IMR-90 (cell line): ENCODE data around the gene TARDBP. TPM values are rescaled to one million over a fixed set of nuclear protein-coding genes. Genes with fewer than 3 reads are reported as not detected.

ENCODE experiments used
- ATAC-seq: fragments of 200-7000 bp; cut with Tn5 transposase; 2 replicates; pipeline ENCODE4 v1.9.1; 2020; ENCODE audit warnings: low read depth, mild to moderate bottlenecking, moderate library complexity
- BruUV-seq: library from RNA; stranded (reverse); fragments of 400-500 nt; replicated peaks from 2 replicates; lab custom pipeline; 2021; lab: Mats Ljungman, UMichigan
- CTCF ChIA-PET: fragments of 300-600 bp; formaldehyde crosslinking; extraction: SDS; loops from one replicate; lab custom pipeline; 2021; ENCODE audit warnings: antibody characterized with exemption; lab: Yijun Ruan, JAX
- POLR2A ChIA-PET: fragments of 300-600 bp; sonication (Branson Sonifier 250); formaldehyde crosslinking; loops from one replicate; lab custom pipeline; 2022; ENCODE audit warnings: antibody characterized with exemption; ENCODE audit not compliant: unreplicated experiment; lab: Charles Lee
- DNase-seq: peaks from one replicate; pipeline ENCODE4 v3.0.0; 2013
- H2AFZ ChIP-seq: replicated peaks from 2 replicates; pipeline ENCODE3; 2013; ENCODE audit warnings: low read length, mild to moderate bottlenecking; ENCODE audit not compliant: poor library complexity
- H2AK5ac ChIP-seq: 2 replicates; pipeline ENCODE4 v1.6.1; 2013; ENCODE audit warnings: low read depth, low read length, inconsistent platforms
- H2AK9ac ChIP-seq: replicated peaks from 2 replicates; pipeline ENCODE3; 2013; ENCODE audit warnings: mild to moderate bottlenecking, low read depth, low read length, moderate library complexity; ENCODE audit not compliant: poor library complexity
- H2BK120ac ChIP-seq: 2 replicates; pipeline ENCODE4 v1.6.1; 2013; ENCODE audit warnings: low read depth, low read length, inconsistent platforms
- H2BK15ac ChIP-seq: 3 replicates; pipeline ENCODE4 v1.6.1; 2013; ENCODE audit warnings: low read depth, low read length, inconsistent platforms
- H2BK20ac ChIP-seq: 2 replicates; pipeline ENCODE4 v1.6.1; 2013; ENCODE audit warnings: low read depth, mild to moderate bottlenecking, inconsistent platforms, low read length, moderate library complexity
- H2BK5ac ChIP-seq: 2 replicates; pipeline ENCODE4 v1.6.1; 2013; ENCODE audit warnings: mild to moderate bottlenecking, low read depth, low read length, inconsistent platforms; ENCODE audit not compliant: poor library complexity, severe bottlenecking
- H3K14ac ChIP-seq: replicated peaks from 2 replicates; pipeline ENCODE4 v1.6.1; 2013; ENCODE audit warnings: low read depth, low read length, inconsistent platforms
- H3K18ac ChIP-seq: 2 replicates; pipeline ENCODE4 v1.6.1; 2013; ENCODE audit warnings: low read depth, low read length, control low read depth
- H3K23ac ChIP-seq: 2 replicates; pipeline ENCODE4 v1.6.1; 2013; ENCODE audit warnings: low read depth, low read length, inconsistent platforms
- H3K27ac ChIP-seq: 2 replicates; pipeline ENCODE4 v1.5.1; 2013; ENCODE audit warnings: mild to moderate bottlenecking, control low read depth, low read length; ENCODE audit not compliant: insufficient read depth
- H3K27me3 ChIP-seq: 2 replicates; pipeline ENCODE4 v1.6.1; 2013; ENCODE audit warnings: low read length; ENCODE audit not compliant: control insufficient read depth, insufficient read depth
- H3K36me3 ChIP-seq: 2 replicates; pipeline ENCODE4 v1.6.1; 2013; ENCODE audit warnings: low read length, mixed read lengths; ENCODE audit not compliant: control insufficient read depth, insufficient read depth
- H3K4ac ChIP-seq: 2 replicates; pipeline ENCODE4 v1.6.1; 2013; ENCODE audit warnings: low read depth, low read length, inconsistent platforms
- H3K4me1 ChIP-seq: 2 replicates; pipeline ENCODE4 v1.6.1; 2013; ENCODE audit warnings: low read length, mixed read lengths; ENCODE audit not compliant: control insufficient read depth, insufficient read depth
- H3K4me2 ChIP-seq: 2 replicates; pipeline ENCODE4 v1.6.1; 2013; ENCODE audit warnings: low read depth, mild to moderate bottlenecking, control low read depth, low read length, moderate library complexity
- H3K4me3 ChIP-seq: 2 replicates; pipeline ENCODE4 v1.5.1; 2013; ENCODE audit warnings: low read depth, mild to moderate bottlenecking, control low read depth, low read length, moderate library complexity; ENCODE audit not compliant: insufficient read depth
- H3K56ac ChIP-seq: 2 replicates; pipeline ENCODE4 v1.6.1; 2013; ENCODE audit warnings: low read length, inconsistent platforms; ENCODE audit not compliant: insufficient read depth; ENCODE audit errors: extremely low read depth
- H3K79me1 ChIP-seq, 2 experiments: 2 replicates each; pipeline ENCODE4 v1.6.1; 2013; ENCODE audit warnings: low read length in 2 of 2, inconsistent platforms in 1 of 2, low read depth in 1 of 2
- H3K9ac ChIP-seq: 2 replicates; pipeline ENCODE4 v1.6.1; 2013; ENCODE audit warnings: low read depth, low read length, control low read depth
- H3K9me1 ChIP-seq: 2 replicates; pipeline ENCODE4 v1.6.1; 2013; ENCODE audit warnings: low read length, inconsistent platforms; ENCODE audit not compliant: insufficient read depth
- H3K9me3 ChIP-seq: 2 replicates; pipeline ENCODE4 v1.6.1; 2013; ENCODE audit warnings: low read length; ENCODE audit not compliant: control insufficient read depth, insufficient read depth
- H4K20me1 ChIP-seq: 2 replicates; pipeline ENCODE4 v1.6.1; 2013; ENCODE audit warnings: low read length, inconsistent platforms; ENCODE audit not compliant: insufficient read depth
- H4K5ac ChIP-seq: 2 replicates; pipeline ENCODE4 v1.6.1; 2013; ENCODE audit warnings: mild to moderate bottlenecking, low read depth, low read length, control low read depth
- H4K8ac ChIP-seq, 2 experiments: 2 replicates each; pipeline ENCODE4 v1.6.1; 2013; ENCODE audit warnings: low read depth in 2 of 2, low read length in 2 of 2, control low read depth in 1 of 2, inconsistent platforms in 1 of 2
- H4K91ac ChIP-seq: 2 replicates; pipeline ENCODE4 v1.6.1; 2013; ENCODE audit warnings: low read depth, low read length, inconsistent platforms; ENCODE audit not compliant: insufficient read depth
- CEBPB ChIP-seq: IDR thresholded peaks from 2 replicates; pipeline ENCODE4 v1.6.1; 2012; ENCODE audit warnings: low read depth, low read length, improper control_type of control experiment
- CHD1 ChIP-seq: IDR thresholded peaks from 2 replicates; pipeline ENCODE4 v1.6.1; 2012; ENCODE audit warnings: low read depth, low read length, improper control_type of control experiment
- ELK1 ChIP-seq: fragments of 150-350 bp; IDR thresholded peaks from 2 replicates; pipeline ENCODE4 v1.6.1; 2016; ENCODE audit warnings: low read depth, mild to moderate bottlenecking, low read length, moderate library complexity, borderline replicate concordance
- FOS ChIP-seq: fragments of 150-350 bp; IDR thresholded peaks from 2 replicates; pipeline ENCODE4 v1.6.1; 2016; ENCODE audit warnings: low read depth, low read length
- MAFK ChIP-seq: IDR thresholded peaks from 2 replicates; pipeline ENCODE4 v1.6.1; 2012; ENCODE audit warnings: low read depth, low read length, improper control_type of control experiment
- MAZ ChIP-seq: IDR thresholded peaks from 2 replicates; pipeline ENCODE4 v1.6.1; 2012; ENCODE audit warnings: low read depth, mild to moderate bottlenecking, low read length, improper control_type of control experiment, moderate library complexity, borderline replicate concordance
- MXI1 ChIP-seq: IDR thresholded peaks from 2 replicates; pipeline ENCODE4 v1.6.1; 2012; ENCODE audit warnings: low read depth, mild to moderate bottlenecking, low read length, moderate library complexity, borderline replicate concordance
- NFE2L2 ChIP-seq: fragments of 150-350 bp; IDR thresholded peaks from 2 replicates; pipeline ENCODE4 v1.6.1; 2016; ENCODE audit warnings: low read depth, mild to moderate bottlenecking, low read length
- POLR2A ChIP-seq: IDR thresholded peaks from 2 replicates; pipeline ENCODE4 v1.6.1; 2012; ENCODE audit warnings: mild to moderate bottlenecking, low read depth, low read length
- RCOR1 ChIP-seq: IDR thresholded peaks from 2 replicates; pipeline ENCODE4 v1.6.1; 2012; ENCODE audit warnings: mild to moderate bottlenecking, low read length, improper control_type of control experiment; ENCODE audit not compliant: insufficient replicate concordance
- RFX5 ChIP-seq: IDR thresholded peaks from 2 replicates; pipeline ENCODE4 v1.8.0; 2012; ENCODE audit warnings: low read depth, mild to moderate bottlenecking, low read length, moderate library complexity
- WGBS, 2 experiments: methylation state at CpG; one replicate each; pipeline versions ENCODE4 v1.1.5 to v1.1.7; 2013; ENCODE audit warnings: missing lambda C conversion rate in 2 of 2; ENCODE audit not compliant: insufficient read length in 1 of 2; ENCODE audit errors: extremely low coverage in 2 of 2; 5-methylcytosine and 5-hydroxymethylcytosine counted together
- dilution Hi-C: fragments of 300-500 bp; cut with HindIII; formaldehyde crosslinking; loops from one replicate; pipeline ENCODE4 v1.14.3; 2018; ENCODE audit warnings: low sequenced_read_pairs; ENCODE audit not compliant: unreplicated experiment
- in situ Hi-C: fragments of 300-500 bp; cut with MboI; formaldehyde crosslinking; loops from 3 replicates; pipeline ENCODE4 v1.14.3; 2019; ENCODE audit warnings: low sequenced_read_pairs, inconsistent platforms, mixed read lengths
- intact Hi-C: fragments of 100-400 bp; cut with micrococcal nuclease; formaldehyde crosslinking; loops from 2 replicates; pipeline ENCODE4 v1.10.0; 2022
- polyA plus RNA-seq, 3 experiments: library from polyadenylated mRNA; depleted of rRNA; stranded (reverse); fragments of >200 nt; gene quantifications; 2 replicates each; pipeline ENCODE4 v1.2.3, GENCODE V29; 2012; ENCODE audit warnings: low replicate concordance in 1 of 3
- total RNA-seq: library from RNA; depleted of rRNA; stranded (reverse); fragments of >200 nt; gene quantifications from 2 replicates; pipeline ENCODE4 v1.2.3, GENCODE V29; 2012
- TF ChIP-seq, protein P1 (sequence below): fragments of 150-350 bp; IDR thresholded peaks from 2 replicates; pipeline ENCODE4 v1.6.1; 2017; ENCODE audit warnings: mild to moderate bottlenecking, antibody characterized with exemption, low read length, low read depth

Gene TARDBP
- total and polyA plus RNA-seq, 2 of the 4 experiments (the other 2 are of a cell fraction): 36.7 to 161 TPM

GRCh38 chr1:10969971-10970332 lies 42.5 kb upstream of the TARDBP start:
- no peak overlapping the region for H3K18ac ChIP-seq
- H3K4ac ChIP-seq: no peak overlapping the region
- H2AK9ac ChIP-seq: no peak overlapping the region
- H3K14ac ChIP-seq: no peak overlapping the region
- CTCF ChIA-PET: no interaction called here
- H3K9ac ChIP-seq: no peak overlapping the region
- ATAC-seq (no peak), DNase-seq (no peak)
- in situ Hi-C loops: no loop called here
- no peak overlapping the region for H2BK15ac ChIP-seq
- no peak overlapping the region for H2BK5ac ChIP-seq
- WGBS, 2 experiments: no CpG with 5 or more reads among the region's 2 CpGs
- no peak overlapping the region for H3K56ac ChIP-seq
- TF ChIP-seq RCOR1: no peak
- TF ChIP-seq MAZ: no peak
- TF ChIP-seq NFE2L2: no peak
- TF ChIP-seq POLR2A: no peak
- TF ChIP-seq ELK1: no peak
- no peak for TF ChIP-seq RFX5
- TF ChIP-seq FOS: no peak
- TF ChIP-seq, protein P1, sequence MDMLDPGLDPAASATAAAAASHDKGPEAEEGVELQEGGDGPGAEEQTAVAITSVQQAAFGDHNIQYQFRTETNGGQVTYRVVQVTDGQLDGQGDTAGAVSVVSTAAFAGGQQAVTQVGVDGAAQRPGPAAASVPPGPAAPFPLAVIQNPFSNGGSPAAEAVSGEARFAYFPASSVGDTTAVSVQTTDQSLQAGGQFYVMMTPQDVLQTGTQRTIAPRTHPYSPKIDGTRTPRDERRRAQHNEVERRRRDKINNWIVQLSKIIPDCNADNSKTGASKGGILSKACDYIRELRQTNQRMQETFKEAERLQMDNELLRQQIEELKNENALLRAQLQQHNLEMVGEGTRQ: no peak
- TF ChIP-seq CHD1: no peak
- no peak for TF ChIP-seq CEBPB
- no peak for TF ChIP-seq MAFK
- TF ChIP-seq MXI1: no peak
- H3K4me2 ChIP-seq: no peak overlapping the region
- H3K4me3 ChIP-seq: no peak overlapping the region
- dilution Hi-C loops: no loop called here
- no peak overlapping the region for H2BK120ac ChIP-seq
- intact Hi-C loops: no loop called here
- H4K5ac ChIP-seq: no peak overlapping the region
- no peaks in the 10 kb centered on the region for H3K36me3 ChIP-seq
- no peaks in the 10 kb centered on the region for H4K20me1 ChIP-seq
- no peak overlapping the region for H4K91ac ChIP-seq
- no peak overlapping the region for H3K27ac ChIP-seq
- H3K9me1 ChIP-seq: no peaks in the 10 kb centered on the region
- 0 out of 2 replicates have a peak, but pooled peaks cover 1% of the 10 kb centered on the region for H3K4me1 ChIP-seq
- H2AK5ac ChIP-seq: no peak overlapping the region
- H2BK20ac ChIP-seq: no peak overlapping the region
- no peaks in the 10 kb centered on the region for H3K9me3 ChIP-seq
- POLR2A ChIA-PET: no interaction called here
- H3K23ac ChIP-seq: no peak overlapping the region
- BruUV-seq: no TSS peak
- no peaks in the 10 kb centered on the region for H3K79me1 ChIP-seq
- H2AFZ ChIP-seq: no peak overlapping the region
- no peak overlapping the region for H4K8ac ChIP-seq
- peaks cover 31% of the 10 kb centered on the region for H3K27me3 ChIP-seq
